A673 (cell line): ENCODE measurements around the gene MYCBPAP. TPM values are rescaled to one million over a fixed set of nuclear protein-coding genes. Genes with fewer than 3 reads are reported as not detected.

Experiments
- BruUV-seq: library from RNA; stranded (reverse); fragments of 400-500 nt; replicated peaks from 2 replicates; lab custom pipeline; 2021; lab: Mats Ljungman, UMichigan
- CTCF ChIA-PET: fragments of 300-600 bp; sonication (Branson Sonifier 250); formaldehyde crosslinking; loops from one replicate; lab custom pipeline; 2022; ENCODE audit warnings: antibody characterized with exemption; lab: Charles Lee
- POLR2A ChIA-PET: fragments of 300-600 bp; sonication (Branson Sonifier 250); formaldehyde crosslinking; loops from one replicate; lab custom pipeline; 2022; ENCODE audit warnings: antibody characterized with exemption; ENCODE audit not compliant: low non-redundant PET; lab: Charles Lee
- DNase-seq: peaks from one replicate; pipeline ENCODE4 v3.0.0-alpha.2; 2015; ENCODE audit warnings: low spot score
- H3K27ac ChIP-seq: fragments of 200-600 bp; sonication (generic); 2 replicates; pipeline ENCODE4 v1.5.1; 2016; ENCODE audit warnings: mixed run types, low read depth, mild to moderate bottlenecking, mixed read lengths, antibody characterized with exemption, low read length; ENCODE audit not compliant: poor library complexity, severe bottlenecking
- H3K27me3 ChIP-seq: fragments of 200-600 bp; sonication (generic); replicated peaks from 2 replicates; pipeline ENCODE4 v1.6.1; 2017; ENCODE audit warnings: mixed run types, low read depth, mild to moderate bottlenecking, mixed read lengths, antibody characterized with exemption, low read length; ENCODE audit not compliant: insufficient read depth, poor library complexity
- H3K36me3 ChIP-seq: fragments of 200-600 bp; sonication (generic); 2 replicates; pipeline ENCODE4 v1.6.1; 2016; ENCODE audit warnings: mixed run types, mild to moderate bottlenecking, mixed read lengths, antibody characterized with exemption, low read length; ENCODE audit not compliant: insufficient read depth, poor library complexity, severe bottlenecking
- H3K4me1 ChIP-seq: fragments of 200-600 bp; sonication (generic); 2 replicates; pipeline ENCODE4 v1.6.1; 2017; ENCODE audit warnings: mixed run types, mild to moderate bottlenecking, mixed read lengths, antibody characterized with exemption, low read length; ENCODE audit not compliant: insufficient read depth, poor library complexity, severe bottlenecking
- H3K4me3 ChIP-seq: fragments of 200-600 bp; sonication (generic); 2 replicates; pipeline ENCODE4 v1.5.1; 2016; ENCODE audit warnings: low read depth, mixed run types, mild to moderate bottlenecking, mixed read lengths, low read length; ENCODE audit not compliant: poor library complexity, severe bottlenecking
- H3K9me3 ChIP-seq: fragments of 200-600 bp; sonication (generic); 2 replicates; pipeline ENCODE4 v1.6.1; 2016; ENCODE audit warnings: mixed run types, low read depth, mild to moderate bottlenecking, mixed read lengths, antibody characterized with exemption, low read length; ENCODE audit not compliant: poor library complexity, severe bottlenecking
- EZH2 ChIP-seq: fragments of 200-600 bp; sonication (generic); IDR thresholded peaks from 2 replicates; pipeline ENCODE4 v1.6.1; 2017; ENCODE audit warnings: borderline replicate concordance, low read depth, mild to moderate bottlenecking, mixed read lengths, antibody characterized with exemption, low read length; ENCODE audit not compliant: poor library complexity, severe bottlenecking
- intact Hi-C: fragments of 100-400 bp; cut with micrococcal nuclease; formaldehyde crosslinking; loops from one replicate; pipeline ENCODE4 v1.10.0; 2022; ENCODE audit not compliant: unreplicated experiment
- total RNA-seq: library from RNA; stranded (reverse); gene quantifications from 2 replicates; pipeline ENCODE4 v1.2.3, GENCODE V29; 2021
- TF ChIP-seq, protein P1 (sequence below): fragments of 300-800, 200-600 bp; sonication (generic); conservative IDR thresholded peaks from 2 replicates; pipeline ENCODE4 v1.5.1; 2017; ENCODE audit warnings: low read depth, mild to moderate bottlenecking, antibody characterized with exemption, low read length, moderate library complexity, mixed read lengths

Gene MYCBPAP
- total RNA-seq, 1 experiment from 2014 or later, result 0.92 TPM

DNA sequence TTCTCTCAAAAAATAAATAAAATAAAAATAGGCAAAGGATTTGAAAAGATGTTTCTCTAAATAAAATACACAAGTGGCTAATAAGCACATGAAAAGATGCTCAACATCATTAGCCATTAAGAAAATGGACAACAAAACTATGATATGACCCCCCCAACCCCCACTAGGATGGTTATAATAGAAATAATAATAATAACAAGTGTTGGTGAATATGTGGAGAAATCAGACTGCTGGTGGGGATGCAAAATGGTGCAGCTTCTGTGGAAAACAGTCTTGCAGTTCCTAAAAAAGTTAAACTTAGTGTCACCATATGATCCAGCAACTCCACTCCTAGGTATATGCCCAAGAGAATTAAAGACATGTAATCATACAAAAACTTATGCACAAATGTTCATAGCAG lies 9.0 kb upstream of the MYCBPAP start:
- no peak for DNase-seq
- H3K4me3 ChIP-seq, result no peak overlapping the region
- no peak for TF ChIP-seq EZH2
- TF ChIP-seq, protein P1, sequence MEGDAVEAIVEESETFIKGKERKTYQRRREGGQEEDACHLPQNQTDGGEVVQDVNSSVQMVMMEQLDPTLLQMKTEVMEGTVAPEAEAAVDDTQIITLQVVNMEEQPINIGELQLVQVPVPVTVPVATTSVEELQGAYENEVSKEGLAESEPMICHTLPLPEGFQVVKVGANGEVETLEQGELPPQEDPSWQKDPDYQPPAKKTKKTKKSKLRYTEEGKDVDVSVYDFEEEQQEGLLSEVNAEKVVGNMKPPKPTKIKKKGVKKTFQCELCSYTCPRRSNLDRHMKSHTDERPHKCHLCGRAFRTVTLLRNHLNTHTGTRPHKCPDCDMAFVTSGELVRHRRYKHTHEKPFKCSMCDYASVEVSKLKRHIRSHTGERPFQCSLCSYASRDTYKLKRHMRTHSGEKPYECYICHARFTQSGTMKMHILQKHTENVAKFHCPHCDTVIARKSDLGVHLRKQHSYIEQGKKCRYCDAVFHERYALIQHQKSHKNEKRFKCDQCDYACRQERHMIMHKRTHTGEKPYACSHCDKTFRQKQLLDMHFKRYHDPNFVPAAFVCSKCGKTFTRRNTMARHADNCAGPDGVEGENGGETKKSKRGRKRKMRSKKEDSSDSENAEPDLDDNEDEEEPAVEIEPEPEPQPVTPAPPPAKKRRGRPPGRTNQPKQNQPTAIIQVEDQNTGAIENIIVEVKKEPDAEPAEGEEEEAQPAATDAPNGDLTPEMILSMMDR, result no peak
- H3K27me3 ChIP-seq, result no peaks in the 10 kb centered on the region
- H3K9me3 ChIP-seq, result no peaks in the 10 kb centered on the region
- intact Hi-C loops, result no loop called here
- no peaks in the 10 kb centered on the region for H3K4me1 ChIP-seq
- H3K36me3 ChIP-seq, result no peaks in the 10 kb centered on the region
- H3K27ac ChIP-seq, result no peak overlapping the region
- POLR2A ChIA-PET, result no interaction called here
- CTCF ChIA-PET, result no interaction called here
- no TSS peak for BruUV-seq

DNA sequence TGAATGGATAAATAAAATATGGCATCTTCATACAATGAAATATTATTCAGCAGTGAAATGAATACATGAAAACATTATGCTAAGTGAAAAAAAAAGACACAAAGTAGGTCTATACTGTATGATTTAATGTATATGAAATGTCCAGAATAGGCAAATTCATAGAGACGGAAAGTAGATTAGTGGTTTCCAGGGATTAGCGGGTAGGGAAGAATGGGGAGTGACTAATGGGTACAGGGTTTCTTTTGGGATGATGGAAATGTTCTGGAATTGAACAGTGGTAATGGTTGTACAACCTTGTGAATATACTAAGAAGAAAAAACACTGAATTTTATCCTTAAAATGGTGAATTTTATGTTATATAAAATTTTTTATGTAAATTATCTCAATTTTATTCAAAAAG lies 8.5 kb upstream of the MYCBPAP start:
- H3K36me3 ChIP-seq, result no peaks in the 10 kb centered on the region
- intact Hi-C loops, result no loop called here
- no peak overlapping the region for H3K4me3 ChIP-seq
- H3K4me1 ChIP-seq, result no peaks in the 10 kb centered on the region
- BruUV-seq, result no TSS peak
- no peak overlapping the region for H3K27ac ChIP-seq
- POLR2A ChIA-PET, result no interaction called here
- CTCF ChIA-PET, result interaction anchor here (0.7 kb wide), 1 partner anchor 41 kb away, joined by 15 read pairs; no protein-coding TSS in a partner anchor
- no peaks in the 10 kb centered on the region for H3K27me3 ChIP-seq
- no peak for TF ChIP-seq EZH2
- TF ChIP-seq, protein P1, result no peak
- no peaks in the 10 kb centered on the region for H3K9me3 ChIP-seq
- DNase-seq, result no peak

DNA sequence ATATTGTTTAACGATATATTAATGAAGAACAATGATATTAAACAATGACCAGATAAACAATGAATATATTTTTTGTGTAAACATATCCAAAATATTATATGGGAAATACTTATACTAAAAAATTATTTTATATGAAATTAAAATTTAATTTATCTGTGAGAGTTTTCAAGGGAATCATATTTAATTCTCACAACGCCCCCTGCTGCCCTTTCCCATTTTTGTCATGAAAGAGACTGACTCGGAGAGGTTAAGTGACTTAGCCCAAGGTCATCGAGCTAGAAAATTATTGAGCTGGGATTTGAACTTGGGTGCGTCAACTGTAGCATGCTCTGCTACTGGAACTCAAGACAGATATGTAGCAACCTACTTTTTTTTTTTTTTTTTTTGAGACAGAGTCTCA lies 7.2 kb upstream of the MYCBPAP start:
- ChIA-PET CTCF (interaction anchor here (0.7 to 1.1 kb wide), 3 partner anchors 10 to 291 kb away, joined by 3 to 4 read pairs (median 3); no protein-coding TSS in a partner anchor), POLR2A (interaction anchor here (0.9 kb wide), 1 partner anchor 505 kb away, joined by 3 read pairs; no protein-coding TSS in a partner anchor)
- no peak overlapping the region for H3K27ac ChIP-seq
- H3K36me3 ChIP-seq, result no peaks in the 10 kb centered on the region
- H3K27me3 ChIP-seq, result no peaks in the 10 kb centered on the region
- BruUV-seq, result no TSS peak
- H3K4me3 ChIP-seq, result no peak overlapping the region
- no peaks in the 10 kb centered on the region for H3K9me3 ChIP-seq
- no peaks in the 10 kb centered on the region for H3K4me1 ChIP-seq
- peak; percentile 40 for DNase-seq
- intact Hi-C loops, result no loop called here
- TF ChIP-seq EZH2, result no peak
- TF ChIP-seq, protein P1, result peak; percentile 60
